ENCODE measurements around the gene SF3B2.

Gene SF3B2

GRCh38 chr11:66116576-66117361, 64.6 kb downstream of the SF3B2 start:
- H3K4me1 ChIP-seq (ENCODE audit: control insufficient read depth in 1 of 2, insufficient read depth in 1 of 2, low read depth in 1 of 2, low read length in 1 of 2) = peaks cover 10 to 25% of the 10 kb centered on the region in 2 experiments
- H3K36me3 ChIP-seq = no peaks in the 10 kb centered on the region
- H3K4me3 ChIP-seq (ENCODE audit: low read depth in 1 of 2, low read length in 1 of 2) = no peak overlapping the region
- H3K27ac ChIP-seq = no peak overlapping the region
- no peaks in the 10 kb centered on the region for H3K9me3 ChIP-seq
- no peaks in the 10 kb centered on the region for H3K27me3 ChIP-seq
- TF ChIP-seq CTCF (IDR thresholded peaks at IDR 0.05) = no peak

DNA sequence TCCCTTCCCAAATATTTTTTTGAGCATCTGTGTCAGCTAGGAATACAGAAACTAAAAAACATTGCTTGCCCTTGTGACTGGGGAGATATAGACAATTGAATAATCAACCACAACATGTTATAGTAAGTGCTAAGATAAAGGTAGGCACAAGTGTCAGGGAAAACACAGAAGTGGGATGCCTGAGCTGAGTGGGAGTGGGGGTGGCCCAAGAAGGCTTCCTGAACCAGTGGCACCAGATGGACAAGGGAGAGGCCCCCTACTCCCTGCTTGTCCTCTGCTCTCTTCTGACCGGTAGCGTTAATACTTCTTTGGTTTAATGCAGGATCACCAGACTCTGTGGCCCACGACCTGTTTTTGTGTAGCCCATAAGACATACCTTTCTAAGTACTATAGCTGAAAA, 66.7 kb downstream of the SF3B2 start:
- Histone ChIP-seq H3K4me1 (ENCODE audit: control insufficient read depth in 1 of 2, insufficient read depth in 1 of 2, low read depth in 1 of 2, low read length in 1 of 2) (peaks cover 0 to 7% of the 10 kb centered on the region in 2 experiments), H3K36me3 (no peaks in the 10 kb centered on the region), H3K9me3 (no peaks in the 10 kb centered on the region), H3K27me3 (no peaks in the 10 kb centered on the region), H3K4me3 (ENCODE audit: low read depth in 1 of 2, low read length in 1 of 2) (no peak overlapping the region), H3K27ac (peak overlapping the region; percentile 7)
- TF ChIP-seq CTCF (IDR thresholded peaks at IDR 0.05) = no peak

Data from neutrophil (primary cell).